ENCODE data around the gene ANTXRL. TPM values are rescaled to one million over a fixed set of nuclear protein-coding genes. Genes with fewer than 3 reads are reported as not detected.
"Not testable (repeated sequence)": the region's sequence is repeated elsewhere in the genome, so short reads cannot be mapped to it uniquely, and the experiment has no call there.

ANTXRL gene
- total and polyA plus RNA-seq, 8 donors = 0.15 TPM; not detected in 7

DNA sequence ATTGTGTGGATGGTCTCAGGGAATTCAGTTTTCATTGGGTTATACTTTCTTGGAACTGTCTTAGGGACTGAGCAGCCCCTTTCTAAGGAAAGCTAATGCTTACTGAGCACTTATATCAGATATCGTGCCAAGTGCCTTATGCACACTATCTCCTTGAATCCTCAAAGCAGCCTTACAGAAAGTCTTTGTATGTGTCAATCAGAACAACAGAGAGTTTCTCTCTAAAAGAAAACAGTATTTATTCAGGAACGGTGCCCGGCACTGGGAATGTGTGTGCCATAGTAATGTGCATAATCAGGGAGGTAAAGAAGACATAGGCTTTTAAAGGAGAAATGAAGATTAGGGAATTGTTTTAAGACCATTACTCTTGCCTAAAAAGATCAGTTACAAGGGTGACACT lies 17.3 kb downstream of the ANTXRL start:
- FAIRE-seq = no peak
- TF ChIP-seq, protein P1, sequence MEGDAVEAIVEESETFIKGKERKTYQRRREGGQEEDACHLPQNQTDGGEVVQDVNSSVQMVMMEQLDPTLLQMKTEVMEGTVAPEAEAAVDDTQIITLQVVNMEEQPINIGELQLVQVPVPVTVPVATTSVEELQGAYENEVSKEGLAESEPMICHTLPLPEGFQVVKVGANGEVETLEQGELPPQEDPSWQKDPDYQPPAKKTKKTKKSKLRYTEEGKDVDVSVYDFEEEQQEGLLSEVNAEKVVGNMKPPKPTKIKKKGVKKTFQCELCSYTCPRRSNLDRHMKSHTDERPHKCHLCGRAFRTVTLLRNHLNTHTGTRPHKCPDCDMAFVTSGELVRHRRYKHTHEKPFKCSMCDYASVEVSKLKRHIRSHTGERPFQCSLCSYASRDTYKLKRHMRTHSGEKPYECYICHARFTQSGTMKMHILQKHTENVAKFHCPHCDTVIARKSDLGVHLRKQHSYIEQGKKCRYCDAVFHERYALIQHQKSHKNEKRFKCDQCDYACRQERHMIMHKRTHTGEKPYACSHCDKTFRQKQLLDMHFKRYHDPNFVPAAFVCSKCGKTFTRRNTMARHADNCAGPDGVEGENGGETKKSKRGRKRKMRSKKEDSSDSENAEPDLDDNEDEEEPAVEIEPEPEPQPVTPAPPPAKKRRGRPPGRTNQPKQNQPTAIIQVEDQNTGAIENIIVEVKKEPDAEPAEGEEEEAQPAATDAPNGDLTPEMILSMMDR (IDR thresholded peaks at IDR 0.05) = no peak
- no peak overlapping the region for H3K27ac ChIP-seq

DNA sequence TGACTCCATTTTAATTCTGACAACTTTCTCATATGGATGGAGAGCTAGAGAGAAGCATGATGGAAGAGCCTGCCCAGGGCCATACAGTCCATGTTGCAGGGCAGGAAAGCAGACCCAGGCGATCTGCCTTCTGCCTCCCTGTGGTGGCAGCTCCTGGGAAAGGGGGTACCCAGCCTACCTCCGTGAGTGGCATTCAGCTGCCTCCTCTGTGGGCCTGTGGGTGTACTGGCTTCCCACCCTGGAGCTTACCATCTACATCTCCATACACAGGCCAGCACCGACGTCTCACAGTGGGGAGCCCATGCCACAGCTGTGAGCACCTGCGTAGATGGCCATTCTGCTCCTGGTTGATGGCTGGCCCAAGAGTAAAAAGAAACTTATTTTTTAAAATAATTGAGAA lies 17.9 kb downstream of the ANTXRL start:
- FAIRE-seq; H3K27ac ChIP-seq; ATAC-seq; H3K9me3 ChIP-seq; DNase-seq; H3K27me3 ChIP-seq; H3K36me3 ChIP-seq; H3K4me3 ChIP-seq; intact Hi-C loops (cut with DNase I); H3K4me1 ChIP-seq: not testable (repeated sequence)
- WGBS, 2 donors = 89 to 92% methylated on average over 5 of the region's 5 CpGs

More for the DNA sequence above, 17.3 kb downstream of the ANTXRL start:
- no peak for DNase-seq
- no peak overlapping the region for H3K4me3 ChIP-seq
- no peaks in the 10 kb centered on the region for H3K36me3 ChIP-seq
- intact Hi-C loops (cut with DNase I) = no loop called here
- H3K4me1 ChIP-seq = no peaks in the 10 kb centered on the region
- H3K27me3 ChIP-seq = no peaks in the 10 kb centered on the region
- no peak for ATAC-seq
- 60% methylated on average over 3 of the region's 3 CpGs for WGBS, 2 donors
- no peaks in the 10 kb centered on the region for H3K9me3 ChIP-seq

DNA sequence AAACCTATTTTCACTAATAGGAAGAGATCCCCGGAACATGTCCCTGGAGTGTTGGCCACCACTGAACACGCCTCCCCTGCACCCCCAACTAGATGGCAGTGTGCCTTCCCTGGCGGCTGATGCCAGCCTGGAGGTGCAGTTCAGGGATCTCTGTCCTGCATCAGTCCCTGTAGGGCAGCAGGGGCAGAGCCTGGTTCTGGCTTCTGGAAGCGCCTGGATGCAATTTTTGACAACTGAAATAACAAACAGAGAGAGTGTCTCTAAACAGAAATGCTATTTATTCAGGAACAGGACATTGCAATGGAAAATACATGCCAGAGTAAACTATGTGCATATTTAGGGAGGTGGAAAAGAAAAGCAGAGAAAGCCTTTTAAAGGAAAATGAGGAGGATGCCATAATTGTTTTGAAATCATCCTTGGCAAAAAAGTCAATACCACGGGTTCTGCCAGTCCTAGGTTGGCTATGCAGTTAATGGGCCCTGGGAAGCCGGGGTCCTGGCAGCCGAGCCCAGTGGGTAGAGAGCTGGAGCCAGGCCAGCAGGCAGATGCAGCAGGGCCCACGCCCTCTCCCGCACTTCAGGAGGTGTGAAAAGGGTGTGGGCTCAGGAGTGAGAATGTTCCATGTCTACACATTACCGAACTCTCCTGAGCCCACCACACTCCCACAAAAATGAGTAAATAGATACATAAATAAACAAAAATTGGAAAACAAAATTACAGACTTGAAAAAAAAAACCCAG lies 18.5 kb downstream of the ANTXRL start:
- no peak for ATAC-seq
- no peak for FAIRE-seq
- Histone ChIP-seq H3K27ac (no peak overlapping the region), H3K27me3 (no peaks in the 10 kb centered on the region), H3K4me1 (no peaks in the 10 kb centered on the region), H3K4me3 (no peak overlapping the region), H3K36me3 (no peaks in the 10 kb centered on the region), H3K9me3 (no peaks in the 10 kb centered on the region)
- no peak for DNase-seq
- intact Hi-C loops (cut with DNase I) = no loop called here
- WGBS, 2 donors = 80 to 85% methylated on average over 10 of the region's 10 CpGs
- TF ChIP-seq, protein P1 (IDR thresholded peaks at IDR 0.05) = no peak

DNA sequence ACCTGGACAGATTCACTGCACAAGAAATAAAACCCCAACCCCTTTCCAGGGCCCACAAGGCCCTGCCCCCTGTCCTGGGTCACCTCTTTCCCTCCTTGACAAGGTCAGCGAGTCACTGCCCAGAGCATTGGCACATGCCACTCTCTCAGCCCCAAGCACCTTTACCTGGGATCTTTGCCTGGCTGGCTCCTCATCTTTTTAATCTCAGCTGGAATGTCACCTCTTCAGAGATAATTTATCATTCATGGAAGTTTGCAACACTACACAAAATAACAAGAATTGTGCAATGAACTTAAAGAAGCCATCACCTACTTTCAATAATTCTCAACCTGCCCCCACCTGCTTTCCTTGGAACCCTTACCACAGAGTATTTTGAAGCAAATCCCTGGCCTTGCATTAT lies 19.2 kb downstream of the ANTXRL start:
- WGBS, 2 donors = 78 to 85% methylated on average over 1 of the region's 1 CpG
- intact Hi-C loops (cut with DNase I) = no loop called here
- no peak for DNase-seq
- Histone ChIP-seq H3K4me1 (no peaks in the 10 kb centered on the region), H3K9me3 (no peaks in the 10 kb centered on the region), H3K27ac (no peak overlapping the region), H3K36me3 (no peaks in the 10 kb centered on the region), H3K4me3 (no peak overlapping the region), H3K27me3 (no peaks in the 10 kb centered on the region)
- FAIRE-seq = no peak
- TF ChIP-seq, protein P1 (IDR thresholded peaks at IDR 0.05) = no peak
- no peak for ATAC-seq

DNA sequence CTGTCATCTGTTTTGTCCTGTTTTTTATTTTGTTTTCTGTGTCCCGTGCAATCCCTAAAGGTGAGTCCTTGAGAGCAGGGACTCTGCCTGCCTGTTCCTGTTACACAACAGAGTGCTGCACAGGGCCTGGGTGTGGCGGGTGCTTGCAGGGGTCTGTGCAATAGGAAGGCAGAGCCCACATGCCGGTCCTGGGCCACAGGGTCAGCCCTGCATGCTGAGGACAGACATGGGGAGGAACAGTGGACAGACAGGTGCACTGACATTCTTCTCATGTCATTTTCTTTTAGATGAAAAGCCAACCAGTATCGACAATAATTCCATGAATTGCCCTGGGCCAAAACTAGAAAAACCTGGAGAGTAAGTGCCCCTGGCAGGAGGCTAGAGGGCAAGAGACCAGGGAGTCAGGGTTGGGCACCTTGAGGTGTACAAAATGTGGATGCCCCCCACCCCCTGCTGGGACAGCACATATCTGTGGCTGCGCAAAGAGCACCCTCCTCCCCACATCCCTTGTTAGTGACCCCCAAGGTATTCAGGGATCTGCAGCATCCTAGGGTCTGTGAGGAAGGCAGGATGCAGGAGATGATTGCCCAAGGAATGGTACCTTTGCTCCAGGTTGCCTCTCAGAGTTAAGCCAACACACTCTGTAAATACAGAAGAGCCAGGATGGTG lies 19.9 kb downstream of the ANTXRL start:
- FAIRE-seq = no peak
- no peak for ATAC-seq
- 75 to 76% methylated on average over 5 of the region's 5 CpGs for WGBS, 2 donors

More for the DNA sequence above, 19.9 kb downstream of the ANTXRL start:
- H3K36me3 ChIP-seq = no peaks in the 10 kb centered on the region
- no peak overlapping the region for H3K27ac ChIP-seq
- peak in 1 of 6 donors; percentile 47 for DNase-seq
- H3K4me3 ChIP-seq = no peak overlapping the region
- TF ChIP-seq, protein P1 (IDR thresholded peaks at IDR 0.05) = no peak
- no peaks in the 10 kb centered on the region for H3K4me1 ChIP-seq
- intact Hi-C loops (cut with DNase I) = no loop called here
- H3K9me3 ChIP-seq = no peaks in the 10 kb centered on the region
- no peaks in the 10 kb centered on the region for H3K27me3 ChIP-seq

All from pancreas (tissue), 10 donors.